Prostate gland (tissue), 2 donors: ENCODE data around the gene NR2F2.

ENCODE experiments used
- CTCF ChIP-seq, 4 experiments: fragments of 200-600 bp in 2 of 4; fragments of 450-650 bp in 2 of 4; sonication (generic) in 2 of 4; IDR thresholded peaks; 1 replicate in 3 of 4; 2 replicates in 1 of 4; pipeline ENCODE4 v1.5.1; 2016 to 2019; ENCODE audit warnings: antibody characterized with exemption in 4 of 4, mild to moderate bottlenecking in 2 of 4, moderate library complexity in 2 of 4
- POLR2A ChIP-seq: fragments of 450-650 bp; IDR thresholded peaks from one replicate; pipeline ENCODE4 v1.6.1; 2016; ENCODE audit warnings: antibody characterized with exemption, mild to moderate bottlenecking
- POLR2AphosphoS5 ChIP-seq: sonication (generic); formaldehyde crosslinking; IDR thresholded peaks from one replicate; pipeline ENCODE4 v1.6.1; 2017; ENCODE audit warnings: antibody characterized with exemption

- TF ChIP-seq CTCF (IDR thresholded peaks at IDR 0.05), result no peak
- TF ChIP-seq POLR2A, result no peak
- TF ChIP-seq POLR2AphosphoS5, result no peak
Measured at GRCh38 chr15:96334017-96334704, 3.7 kb downstream of the NR2F2 start.
